GM12891 (cell line): ENCODE data around the gene ABAT.

Experiments used
- POLR2A ChIP-seq: IDR thresholded peaks from 2 replicates; pipeline ENCODE4 v1.6.1; 2011; ENCODE audit warnings: low read depth, low read length, control low read depth
- POLR2AphosphoS5 ChIP-seq: IDR thresholded peaks from 2 replicates; pipeline ENCODE4 v1.6.1; 2011; ENCODE audit warnings: low read depth, low read length, control low read depth

DNA sequence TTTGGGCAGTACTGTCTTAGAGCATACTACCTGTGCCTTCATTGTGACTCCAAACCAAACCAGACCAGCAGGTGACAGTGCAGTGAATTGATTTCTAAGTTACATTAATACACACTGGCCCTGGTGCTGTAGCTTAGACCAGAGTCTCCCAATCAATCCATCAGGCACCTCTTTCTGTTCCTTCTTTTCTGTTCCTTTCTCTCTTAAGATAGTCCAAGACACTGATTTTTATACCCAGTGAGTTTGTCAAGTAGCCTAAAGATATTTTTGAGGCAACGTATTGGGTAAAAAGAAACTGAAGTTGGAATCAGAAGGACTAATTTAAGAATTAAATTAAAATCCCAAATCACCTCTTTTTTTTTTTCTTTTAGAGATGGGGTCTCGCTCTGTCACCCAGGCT lies 43.1 kb downstream of the ABAT start:
- TF ChIP-seq POLR2A = no peak
- no peak for TF ChIP-seq POLR2AphosphoS5
